Measurements from ENCODE around the gene ABTB1.

The ABTB1 gene

GRCh38 chr3:127628426-127628787 lies 44.3 kb upstream of the ABTB1 start:
- no peak overlapping the region for H3K27ac ChIP-seq (ENCODE audit: low read depth, low read length, poor library complexity, severe bottlenecking)
- H3K79me2 ChIP-seq (ENCODE audit: insufficient read depth, low read length) = peaks cover 5% of the 10 kb centered on the region; the same call in 1 of the 2 replicates
- no peaks in the 10 kb centered on the region for H4K20me1 ChIP-seq (ENCODE audit: insufficient read depth, low read length)
- no peak overlapping the region for H3K4me3 ChIP-seq (ENCODE audit: low read depth, low read length, poor library complexity, severe bottlenecking)
- no peaks in the 10 kb centered on the region; the same call in 1 of the 2 replicates for H3K27me3 ChIP-seq (ENCODE audit: insufficient read depth, low read length)
- no peaks in the 10 kb centered on the region for H3F3A ChIP-seq (ENCODE audit: insufficient read depth, low read length)
- H3K4me2 ChIP-seq (ENCODE audit: low read length) = no peak overlapping the region
- H3K9me3 ChIP-seq (ENCODE audit: low read length) = no peaks in the 10 kb centered on the region
- no peaks in the 10 kb centered on the region for H3K9me2 ChIP-seq (ENCODE audit: low read depth, low read length)
- H3K4me1 ChIP-seq (ENCODE audit: insufficient read depth, low read length, severe bottlenecking) = peaks cover 24% of the 10 kb centered on the region
- no peaks in the 10 kb centered on the region for H3K36me3 ChIP-seq (ENCODE audit: insufficient read depth, low read length)
- H3K9ac ChIP-seq (ENCODE audit: low read length) = no peak overlapping the region
- no peak overlapping the region for H2AFZ ChIP-seq (ENCODE audit: low read length)
- no peak for TF ChIP-seq CTCF (IDR thresholded peaks at IDR 0.05; ENCODE audit: low read length)
- TF ChIP-seq EZH2 (IDR thresholded peaks at IDR 0.05; ENCODE audit: borderline replicate concordance, low read length) = no peak

- Histone ChIP-seq H3K9me2 (ENCODE audit: low read depth, low read length) (no peaks in the 10 kb centered on the region), H3K9me3 (ENCODE audit: low read length) (no peaks in the 10 kb centered on the region), H4K20me1 (ENCODE audit: insufficient read depth, low read length) (no peaks in the 10 kb centered on the region), H3K4me2 (ENCODE audit: low read length) (peak within 1 kb of the TSS; percentile 62), H3K27me3 (ENCODE audit: insufficient read depth, low read length) (no peaks in the 10 kb centered on the region; the same call in 1 of the 2 replicates), H3K9ac (ENCODE audit: low read length) (peak within 1 kb of the TSS; percentile 68), H2AFZ (ENCODE audit: low read length) (no peak within 1 kb of the TSS), H3F3A (ENCODE audit: insufficient read depth, low read length) (no peaks in the 10 kb centered on the region), H3K36me3 (ENCODE audit: insufficient read depth, low read length) (no peaks in the 10 kb centered on the region), H3K79me2 (ENCODE audit: insufficient read depth, low read length) (peaks cover 5% of the 10 kb centered on the region; the same call in 1 of the 2 replicates), H3K27ac (ENCODE audit: low read depth, low read length, poor library complexity, severe bottlenecking) (peak within 1 kb of the TSS; percentile 33), H3K4me1 (ENCODE audit: insufficient read depth, low read length, severe bottlenecking) (peaks cover 24% of the 10 kb centered on the region), H3K4me3 (ENCODE audit: low read depth, low read length, poor library complexity, severe bottlenecking) (peak within 1 kb of the TSS; percentile 58)
- TF ChIP-seq CTCF (IDR thresholded peaks at IDR 0.05; ENCODE audit: low read length) (no peak), EZH2 (IDR thresholded peaks at IDR 0.05; ENCODE audit: borderline replicate concordance, low read length) (no peak)
Measured at GRCh38 chr3:127628788-127629466, 43.8 kb upstream of the ABTB1 start, which contains the start of gene PODXL2. Gene PODXL2 (plus strand): TSS chr3:127629185. CDS start chr3:127629220, 35 bp downstream.

GRCh38 chr3:127629467-127630403 lies 43.0 kb upstream of the ABTB1 start:
- Histone ChIP-seq H3K4me1 (ENCODE audit: insufficient read depth, low read length, severe bottlenecking) (peaks cover 24% of the 10 kb centered on the region), H3K27ac (ENCODE audit: low read depth, low read length, poor library complexity, severe bottlenecking) (peak overlapping the region; percentile 33), H3K9ac (ENCODE audit: low read length) (peak overlapping the region; percentile 68), H3K79me2 (ENCODE audit: insufficient read depth, low read length) (peaks cover 5% of the 10 kb centered on the region; the same call in 1 of the 2 replicates), H3K36me3 (ENCODE audit: insufficient read depth, low read length) (no peaks in the 10 kb centered on the region), H3K4me3 (ENCODE audit: low read depth, low read length, poor library complexity, severe bottlenecking) (peak overlapping the region; percentile 58), H3K9me2 (ENCODE audit: low read depth, low read length) (no peaks in the 10 kb centered on the region), H3F3A (ENCODE audit: insufficient read depth, low read length) (no peaks in the 10 kb centered on the region), H3K4me2 (ENCODE audit: low read length) (peak overlapping the region; percentile 62), H2AFZ (ENCODE audit: low read length) (no peak overlapping the region), H3K9me3 (ENCODE audit: low read length) (no peaks in the 10 kb centered on the region), H3K27me3 (ENCODE audit: insufficient read depth, low read length) (no peaks in the 10 kb centered on the region; the same call in 1 of the 2 replicates), H4K20me1 (ENCODE audit: insufficient read depth, low read length) (no peaks in the 10 kb centered on the region)
- no peak for TF ChIP-seq CTCF (IDR thresholded peaks at IDR 0.05; ENCODE audit: low read length)
- TF ChIP-seq EZH2 (IDR thresholded peaks at IDR 0.05; ENCODE audit: borderline replicate concordance, low read length) = no peak
